ENCODE measurements around the gene PHC2.

Gene PHC2

GRCh38 chr1:33407352-33408092 lies 23.4 kb downstream of the PHC2 start:
- no peak for DNase-seq (ENCODE audit: low read depth)
- no peak for TF ChIP-seq MYC (IDR thresholded peaks at IDR 0.05; ENCODE audit: low read depth, low read length)
- TF ChIP-seq POLR2A (IDR thresholded peaks at IDR 0.05; ENCODE audit: extremely low read depth, insufficient read length), result no peak
- TF ChIP-seq, protein P1, sequence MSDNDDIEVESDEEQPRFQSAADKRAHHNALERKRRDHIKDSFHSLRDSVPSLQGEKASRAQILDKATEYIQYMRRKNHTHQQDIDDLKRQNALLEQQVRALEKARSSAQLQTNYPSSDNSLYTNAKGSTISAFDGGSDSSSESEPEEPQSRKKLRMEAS (IDR thresholded peaks at IDR 0.05; ENCODE audit: low read depth, low read length), result no peak
- TF ChIP-seq CTCF (IDR thresholded peaks at IDR 0.05; ENCODE audit: low read depth, low read length), result no peak
- no peak overlapping the region for H3K4me3 ChIP-seq (ENCODE audit: low read depth, low read length)

- DNase-seq (ENCODE audit: low read depth), result no peak
- TF ChIP-seq CTCF (IDR thresholded peaks at IDR 0.05; ENCODE audit: low read depth, low read length), result no peak
- TF ChIP-seq, protein P1 (IDR thresholded peaks at IDR 0.05; ENCODE audit: low read depth, low read length), result no peak
- TF ChIP-seq MYC (IDR thresholded peaks at IDR 0.05; ENCODE audit: low read depth, low read length), result no peak
- TF ChIP-seq POLR2A (IDR thresholded peaks at IDR 0.05; ENCODE audit: extremely low read depth, insufficient read length), result no peak
- H3K4me3 ChIP-seq (ENCODE audit: low read depth, low read length), result no peak overlapping the region
Observed at GRCh38 chr1:33402206-33402605, 28.7 kb downstream of the PHC2 start.

DNA sequence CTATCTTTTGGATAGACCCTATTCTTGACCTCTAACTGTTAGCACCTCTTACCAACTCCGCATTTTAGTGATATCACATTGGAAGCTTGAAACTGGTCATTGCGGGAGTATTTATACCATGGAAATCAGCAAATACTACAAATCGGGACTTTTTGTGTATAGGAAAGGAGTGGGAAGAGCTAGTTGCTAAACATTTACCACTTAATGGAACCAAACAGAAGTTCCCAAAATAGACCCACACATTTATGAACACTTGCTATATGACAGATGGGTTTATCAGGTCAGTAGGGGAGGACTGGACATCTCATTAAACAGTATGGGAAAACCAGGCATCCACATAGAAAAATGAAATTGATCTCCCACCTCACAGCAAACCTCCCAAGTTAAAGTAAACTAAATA lies 29.4 kb downstream of the PHC2 start:
- DNase-seq (ENCODE audit: low read depth), result no peak
- TF ChIP-seq CTCF (IDR thresholded peaks at IDR 0.05; ENCODE audit: low read depth, low read length) (no peak), MYC (IDR thresholded peaks at IDR 0.05; ENCODE audit: low read depth, low read length) (no peak), POLR2A (IDR thresholded peaks at IDR 0.05; ENCODE audit: extremely low read depth, insufficient read length) (no peak)
- TF ChIP-seq, protein P1 (IDR thresholded peaks at IDR 0.05; ENCODE audit: low read depth, low read length), result no peak
- no peak overlapping the region for H3K4me3 ChIP-seq (ENCODE audit: low read depth, low read length)

GRCh38 chr1:33400153-33400911 lies 30.6 kb downstream of the PHC2 start:
- DNase-seq (ENCODE audit: low read depth), result no peak
- H3K4me3 ChIP-seq (ENCODE audit: low read depth, low read length), result no peak overlapping the region
- TF ChIP-seq MYC (IDR thresholded peaks at IDR 0.05; ENCODE audit: low read depth, low read length) (no peak), CTCF (IDR thresholded peaks at IDR 0.05; ENCODE audit: low read depth, low read length) (no peak), POLR2A (IDR thresholded peaks at IDR 0.05; ENCODE audit: extremely low read depth, insufficient read length) (no peak)
- TF ChIP-seq, protein P1 (IDR thresholded peaks at IDR 0.05; ENCODE audit: low read depth, low read length), result no peak

GRCh38 chr1:33399375-33399774 lies 31.5 kb downstream of the PHC2 start:
- H3K4me3 ChIP-seq (ENCODE audit: low read depth, low read length), result no peak overlapping the region
- TF ChIP-seq, protein P1 (IDR thresholded peaks at IDR 0.05; ENCODE audit: low read depth, low read length), result no peak
- no peak for TF ChIP-seq POLR2A (IDR thresholded peaks at IDR 0.05; ENCODE audit: extremely low read depth, insufficient read length)
- TF ChIP-seq CTCF (IDR thresholded peaks at IDR 0.05; ENCODE audit: low read depth, low read length), result no peak
- no peak for TF ChIP-seq MYC (IDR thresholded peaks at IDR 0.05; ENCODE audit: low read depth, low read length)
- no peak for DNase-seq (ENCODE audit: low read depth)

All from NB4 (cell line).